HG02884 (cell line): ENCODE data around the gene SMARCD1.

Source experiments
- ATAC-seq: cut with Tn5 transposase; IDR thresholded peaks from one replicate; pipeline ENCODE4 v1.9.1; 2021; ENCODE audit warnings: mild to moderate bottlenecking, moderate library complexity; ENCODE audit not compliant: unreplicated experiment

Gene SMARCD1

GRCh38 chr12:50084775-50085614 is at the start of gene SMARCD1:
Gene SMARCD1 (plus strand): TSS chr12:50085342. CDS start chr12:50085370, 28 bp downstream.
- ATAC-seq: peak; percentile 85

- no peak for ATAC-seq
Measured at GRCh38 chr12:50038336-50038735, 46.8 kb upstream of the SMARCD1 start.

- ATAC-seq: no peak
Measured at GRCh38 chr12:50039151-50039835, 45.8 kb upstream of the SMARCD1 start.

GRCh38 chr12:50040657-50041056 is 44.5 kb upstream of the SMARCD1 start:
- ATAC-seq: no peak

- no peak for ATAC-seq
Measured at GRCh38 chr12:50041062-50041860, 43.9 kb upstream of the SMARCD1 start.

GRCh38 chr12:50041962-50042361 is 43.2 kb upstream of the SMARCD1 start:
- ATAC-seq: no peak

- no peak for ATAC-seq
Measured at GRCh38 chr12:50042693-50043092, 42.4 kb upstream of the SMARCD1 start.

GRCh38 chr12:50043308-50043707 is 41.8 kb upstream of the SMARCD1 start:
- no peak for ATAC-seq

GRCh38 chr12:50043854-50044253 is 41.3 kb upstream of the SMARCD1 start:
- ATAC-seq: no peak

- ATAC-seq: no peak
Measured at GRCh38 chr12:50047693-50048250, 37.4 kb upstream of the SMARCD1 start.

GRCh38 chr12:50049254-50050118 is 35.7 kb upstream of the SMARCD1 start:
- no peak for ATAC-seq

- no peak for ATAC-seq
Measured at GRCh38 chr12:50050119-50050385, 35.1 kb upstream of the SMARCD1 start.

GRCh38 chr12:50050410-50051098 is 34.6 kb upstream of the SMARCD1 start:
- no peak for ATAC-seq

- ATAC-seq: no peak
Measured at GRCh38 chr12:50051101-50051806, 33.9 kb upstream of the SMARCD1 start.

GRCh38 chr12:50052544-50052943 is 32.6 kb upstream of the SMARCD1 start:
- no peak for ATAC-seq

GRCh38 chr12:50052964-50053363 is 32.2 kb upstream of the SMARCD1 start:
- no peak for ATAC-seq

GRCh38 chr12:50053583-50053982 is 31.6 kb upstream of the SMARCD1 start:
- no peak for ATAC-seq

GRCh38 chr12:50055831-50056638 is 29.1 kb upstream of the SMARCD1 start:
- ATAC-seq: no peak
